GM19035 (cell line): Measurements from ENCODE around the gene MARCHF11.

Source experiments
- ATAC-seq: cut with Tn5 transposase; IDR thresholded peaks from one replicate; pipeline ENCODE4 v1.9.1; 2021; ENCODE audit not compliant: unreplicated experiment

MARCHF11 gene

DNA sequence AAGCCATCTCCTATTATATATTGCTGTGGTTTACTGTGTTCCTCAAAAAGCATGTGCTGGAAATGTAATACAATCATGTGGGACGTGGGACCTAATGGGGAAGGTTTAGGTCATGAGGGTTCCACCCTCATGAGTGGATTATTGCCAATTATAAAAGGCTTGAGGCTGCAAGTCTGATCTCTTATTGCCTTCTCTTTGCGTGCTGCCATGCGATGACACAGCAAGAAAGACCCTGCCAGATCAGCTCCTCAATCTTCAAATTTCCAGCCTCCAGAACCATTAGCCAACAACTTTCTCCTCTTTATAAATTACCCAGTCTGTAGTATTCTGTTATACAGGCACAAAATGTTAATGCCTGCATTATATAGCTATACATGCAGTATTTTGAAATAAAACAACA, 45.4 kb downstream of the MARCHF11 start:
- ATAC-seq = no peak

DNA sequence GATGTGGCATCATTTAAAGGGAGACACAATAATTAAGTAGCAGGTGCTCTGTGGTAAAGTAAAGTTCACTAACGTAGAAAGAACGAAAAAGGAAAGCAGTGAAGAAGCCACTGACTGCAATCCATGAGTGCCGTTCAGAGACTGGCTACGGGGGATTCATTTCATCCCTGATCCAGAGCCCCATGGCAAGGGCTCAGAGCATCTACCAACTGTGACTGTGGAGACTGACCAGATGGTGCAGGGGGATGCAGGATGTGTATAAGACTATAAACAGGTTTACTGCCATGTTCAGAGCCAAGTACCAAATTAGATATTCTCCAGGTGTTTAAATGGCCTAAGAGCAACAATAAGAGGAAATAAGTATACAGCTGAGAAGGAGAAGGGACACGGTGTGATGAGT, 47.7 kb downstream of the MARCHF11 start:
- no peak for ATAC-seq

DNA sequence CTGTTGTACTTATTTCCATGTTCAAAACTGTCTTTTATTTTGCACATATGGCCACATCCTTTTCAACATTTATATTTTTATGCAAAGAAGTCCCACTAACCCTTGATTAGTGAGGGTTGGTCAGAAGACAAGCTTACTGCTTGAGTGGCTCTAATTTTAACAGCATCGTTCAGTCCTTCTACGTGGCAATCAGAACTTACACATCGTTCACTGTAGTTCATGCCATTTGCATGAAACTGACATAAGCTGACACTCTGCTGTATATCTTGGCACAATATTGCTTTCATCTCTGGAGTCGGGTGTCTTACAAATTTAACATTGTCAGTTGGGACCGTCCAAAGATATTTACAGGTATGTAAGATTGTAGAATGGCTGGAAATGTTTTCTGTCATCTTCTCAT, 50.6 kb downstream of the MARCHF11 start:
- no peak for ATAC-seq

DNA sequence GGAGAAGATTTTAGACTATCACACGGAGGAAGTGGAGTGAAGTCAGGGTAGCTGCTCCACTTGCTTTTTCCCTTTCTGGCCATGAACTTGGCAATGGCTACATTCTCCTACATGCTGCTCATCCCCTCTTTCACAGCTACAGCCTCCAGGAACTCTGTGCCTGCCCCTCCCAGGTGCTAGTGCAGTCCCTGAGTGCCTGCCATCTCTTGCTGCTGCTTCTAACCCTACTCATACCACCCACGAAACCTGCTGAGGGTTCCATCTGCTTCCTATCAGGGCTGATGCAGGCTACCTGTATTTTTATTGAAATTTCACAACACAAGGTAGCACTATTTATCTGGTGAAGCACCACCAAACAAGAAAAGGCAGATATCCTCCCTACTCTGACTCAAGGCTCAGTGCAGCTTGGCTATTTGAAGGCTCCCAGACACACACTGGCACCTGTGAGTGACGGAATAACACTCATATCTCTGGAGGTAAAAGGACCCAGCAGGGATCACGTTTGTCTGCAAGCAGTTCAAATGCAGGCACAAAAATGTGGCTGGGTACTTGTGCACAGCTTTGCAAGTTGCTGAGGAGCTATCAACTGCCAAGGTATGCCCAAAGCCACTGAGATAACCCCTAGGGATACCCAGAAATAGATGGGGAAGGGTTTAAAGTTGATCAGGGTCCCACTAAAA, 51.6 kb downstream of the MARCHF11 start:
- no peak for ATAC-seq

DNA sequence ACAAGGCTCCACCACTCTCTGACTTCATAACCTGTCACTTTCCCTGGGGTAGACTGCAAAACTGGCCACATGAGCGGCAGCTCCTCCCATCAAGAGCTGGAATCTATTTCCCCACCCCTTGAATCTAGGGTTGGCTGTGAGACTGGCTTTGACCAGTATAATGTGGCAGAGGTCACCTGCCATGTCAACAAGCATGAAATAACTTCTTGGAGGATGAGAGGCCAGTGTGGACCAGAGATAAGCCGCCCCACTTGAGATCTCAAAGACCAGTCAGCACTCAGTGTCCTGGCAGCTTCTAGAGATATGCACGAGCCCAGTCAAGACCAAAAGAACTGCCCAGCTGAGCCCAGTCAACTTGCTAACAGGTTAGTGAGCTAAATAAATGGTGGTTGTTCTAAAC, 59.0 kb downstream of the MARCHF11 start:
- no peak for ATAC-seq

DNA sequence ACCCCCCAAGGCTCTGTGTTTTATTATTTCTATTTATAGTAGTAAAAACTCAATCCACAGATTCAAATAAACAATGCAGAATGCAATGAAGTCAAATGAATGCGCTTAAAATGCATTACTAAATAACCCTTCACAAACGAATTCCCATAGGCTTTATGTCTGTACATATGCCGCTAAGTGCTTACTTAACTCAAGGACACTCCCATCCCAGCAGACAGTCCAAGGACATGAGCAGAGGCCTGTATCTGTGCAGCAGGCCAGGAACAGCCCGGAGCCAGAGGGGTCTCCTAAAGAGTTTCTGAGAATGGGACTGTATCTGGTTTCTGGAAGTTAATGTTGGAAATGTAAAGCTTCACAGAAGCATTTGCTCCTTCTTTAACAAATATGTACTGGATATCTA, 59.8 kb downstream of the MARCHF11 start:
- ATAC-seq = no peak

DNA sequence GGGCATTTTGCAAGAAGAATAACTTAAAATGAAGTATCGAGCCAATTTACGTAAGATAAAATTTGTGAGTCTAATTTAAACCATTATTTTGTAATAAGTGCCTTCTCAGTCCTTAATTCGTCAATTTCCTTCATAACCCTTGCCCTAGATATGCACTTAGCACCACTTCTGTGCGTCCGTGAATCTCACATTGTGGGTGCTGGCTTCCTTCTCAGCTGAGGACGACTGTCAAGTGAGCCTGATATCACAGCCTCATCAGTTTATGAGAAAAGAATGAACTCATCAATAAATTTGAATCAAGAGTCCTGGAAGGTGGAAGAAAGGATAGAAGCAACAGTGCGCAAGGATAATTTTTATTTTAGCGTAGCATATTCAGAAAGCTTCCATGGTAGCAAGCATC, 64.5 kb downstream of the MARCHF11 start:
- no peak for ATAC-seq

DNA sequence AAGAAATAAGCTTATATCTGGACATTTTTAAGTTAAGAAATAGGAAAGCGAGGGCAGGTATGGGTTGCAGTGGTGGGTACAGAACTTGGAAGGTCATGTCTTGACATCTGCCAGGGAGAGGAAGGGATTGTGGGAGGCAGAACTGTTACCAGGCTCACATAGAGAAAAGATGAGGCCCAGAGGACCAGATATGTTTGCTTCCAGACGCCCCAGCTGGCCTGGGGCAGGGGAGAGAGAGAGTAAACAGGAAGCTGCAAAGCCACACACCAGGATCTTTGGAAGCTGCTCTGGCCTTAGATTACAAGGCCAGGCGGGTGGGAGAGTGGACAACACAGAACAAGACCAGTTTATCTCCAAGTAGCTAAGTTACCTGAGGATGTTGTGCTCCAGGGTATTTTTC, 71.2 kb downstream of the MARCHF11 start:
- ATAC-seq = no peak

DNA sequence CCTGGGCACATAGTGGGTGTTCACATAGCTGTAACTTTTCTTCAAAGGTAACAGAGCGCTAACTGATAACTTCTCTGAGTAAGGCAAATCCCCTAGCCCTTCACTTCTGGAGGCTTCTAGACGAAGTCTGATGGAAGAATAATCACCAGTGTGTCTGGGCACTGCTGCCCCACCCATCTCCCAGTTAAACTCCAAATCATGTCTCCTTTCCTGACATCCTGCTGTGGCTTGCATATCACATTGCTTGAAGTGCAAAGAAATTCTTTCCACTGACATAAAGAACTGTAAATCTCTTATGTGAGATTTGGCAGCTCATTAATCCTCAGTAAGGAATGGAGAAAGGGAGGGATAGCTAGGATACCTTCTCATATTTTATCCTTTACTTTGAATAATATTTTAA, 74.6 kb downstream of the MARCHF11 start:
- no peak for ATAC-seq

DNA sequence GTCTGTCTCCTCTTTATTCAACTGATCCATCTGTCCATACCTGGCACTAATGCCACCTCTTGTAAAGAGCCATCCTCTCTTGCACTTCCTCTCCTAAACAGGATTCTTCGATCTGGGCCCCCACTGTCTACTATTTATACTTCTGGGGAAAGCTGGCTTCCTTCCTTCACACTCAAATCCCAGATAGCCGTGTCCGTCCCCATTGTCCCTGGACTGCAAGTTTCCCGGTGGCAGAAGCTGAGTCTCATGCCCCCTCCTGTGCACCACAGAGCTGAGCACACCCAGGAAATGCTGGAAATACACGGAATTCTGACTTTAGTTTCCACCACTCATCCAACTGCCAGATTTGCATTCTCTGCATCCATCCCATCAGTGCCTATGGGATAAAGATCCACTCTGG, 84.0 kb downstream of the MARCHF11 start:
- no peak for ATAC-seq

DNA sequence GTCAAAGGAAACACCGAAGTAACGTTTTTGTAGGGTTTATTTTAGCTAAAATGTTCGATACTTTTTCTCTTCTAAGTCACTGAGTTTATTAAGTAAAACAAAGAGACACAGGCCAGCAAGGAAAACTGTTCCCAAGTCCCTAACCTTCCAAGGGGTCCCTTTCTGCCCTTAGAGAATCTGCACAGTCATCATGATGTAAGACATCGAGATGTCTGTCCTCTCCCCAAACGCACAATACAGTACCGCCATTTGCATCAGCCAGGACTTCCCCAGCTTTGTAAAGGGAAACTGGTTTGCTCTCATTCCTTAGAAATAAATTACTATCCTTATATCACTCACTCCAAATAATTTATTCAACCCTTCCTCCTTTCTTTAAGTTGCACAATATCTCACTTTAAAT, 89.3 kb downstream of the MARCHF11 start:
- no peak for ATAC-seq

DNA sequence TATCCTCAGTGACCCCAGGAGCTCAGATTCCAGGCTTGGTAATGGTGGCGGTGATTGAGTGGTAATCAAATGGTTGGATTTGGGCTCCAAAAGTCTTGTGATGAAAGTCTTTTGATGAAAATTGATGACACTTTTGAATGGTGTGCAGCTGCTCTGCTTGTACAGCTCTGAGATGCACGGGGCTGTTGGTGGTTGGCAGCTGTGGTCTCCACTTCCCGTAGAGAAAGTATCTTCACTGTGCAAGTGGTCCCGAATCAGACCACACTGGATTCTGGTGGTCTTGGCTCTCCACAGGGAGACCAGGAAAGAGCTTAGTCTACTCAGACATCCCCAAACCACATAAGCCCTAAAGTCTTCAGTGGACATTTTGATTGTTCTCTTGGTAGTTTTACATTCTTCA, 96.6 kb downstream of the MARCHF11 start:
- no peak for ATAC-seq

DNA sequence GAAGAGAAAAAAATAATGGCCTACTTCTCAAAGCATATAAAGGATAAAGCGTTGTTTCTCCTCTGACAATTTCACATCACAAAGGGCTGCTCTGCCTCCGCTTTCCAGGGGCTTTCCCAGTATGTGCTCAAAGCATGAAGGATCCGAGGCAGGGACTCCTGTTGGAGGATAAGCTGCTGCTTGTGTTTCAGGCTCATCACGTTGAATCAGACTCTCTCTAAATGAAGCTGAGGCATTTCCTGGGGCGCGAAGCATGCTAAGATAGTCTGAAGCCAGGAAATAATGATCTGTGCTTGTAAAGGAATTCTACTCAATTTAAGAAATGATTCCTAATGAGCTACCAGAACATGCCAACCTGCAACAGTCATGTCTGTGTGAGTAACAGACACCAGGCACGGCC, 97.5 kb downstream of the MARCHF11 start:
- ATAC-seq = no peak

DNA sequence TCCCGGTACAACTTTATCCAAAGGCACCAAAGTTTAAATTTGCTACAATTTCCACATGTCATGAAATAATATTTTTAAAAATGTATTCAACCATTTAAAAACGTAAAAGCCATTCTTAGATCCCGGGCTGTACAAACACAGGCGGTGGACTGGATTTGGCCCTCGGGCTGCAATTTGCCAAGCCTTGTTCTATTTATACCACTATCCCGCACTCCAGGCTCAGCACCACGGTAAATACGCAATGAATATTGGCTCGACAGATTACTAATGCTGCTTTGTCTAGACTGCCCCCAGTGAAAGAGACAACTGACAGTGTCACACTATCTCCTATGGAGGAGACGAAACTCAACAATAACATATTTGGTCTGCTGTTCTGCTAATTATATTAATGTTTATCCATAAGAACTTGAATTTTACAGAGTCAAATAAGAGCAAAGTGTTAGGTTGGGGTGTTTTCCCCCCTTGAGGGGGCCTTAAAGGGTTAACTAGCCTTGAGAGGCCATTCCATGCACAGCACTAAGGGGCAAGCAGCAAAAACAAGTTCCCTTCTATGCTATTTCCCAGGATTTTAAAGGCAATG, 98.1 kb downstream of the MARCHF11 start:
- ATAC-seq = no peak

DNA sequence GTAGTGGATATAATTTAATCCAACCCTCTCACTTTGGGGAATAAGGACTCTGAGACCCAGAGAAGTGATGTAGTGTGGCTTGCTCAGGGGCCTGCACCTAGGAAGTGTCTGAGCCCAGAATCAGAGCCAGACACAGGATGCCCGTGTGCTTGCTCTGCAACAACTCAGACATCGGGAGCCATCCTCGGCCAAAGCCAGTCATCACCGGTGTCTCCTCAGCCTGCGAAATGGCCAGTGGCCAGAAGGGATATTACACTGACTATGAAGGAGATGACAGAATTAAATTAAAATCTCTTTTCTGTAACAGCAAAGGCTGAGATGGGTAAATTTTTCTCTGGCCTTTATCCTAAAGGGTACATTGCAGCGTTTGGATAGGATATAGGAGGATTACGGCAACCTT, 102.9 kb downstream of the MARCHF11 start:
- no peak for ATAC-seq

DNA sequence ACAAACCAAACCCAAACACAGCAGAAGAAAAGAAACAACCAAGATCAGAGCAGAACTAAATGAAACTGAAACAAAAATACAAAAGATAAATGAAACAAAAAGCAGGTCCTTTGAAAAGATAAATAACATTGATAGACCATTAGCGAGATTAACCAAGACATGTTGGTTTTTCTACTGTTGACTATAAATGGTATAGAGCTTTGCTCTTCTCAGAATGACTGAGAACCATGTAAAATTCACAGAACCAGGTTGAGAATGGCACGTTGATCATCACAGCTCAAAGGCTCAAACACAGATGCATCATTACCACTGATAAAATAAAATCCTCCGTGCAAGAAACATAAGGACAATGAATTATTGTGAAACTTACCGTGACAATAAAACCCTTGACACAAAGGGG, 105.2 kb downstream of the MARCHF11 start:
- no peak for ATAC-seq

DNA sequence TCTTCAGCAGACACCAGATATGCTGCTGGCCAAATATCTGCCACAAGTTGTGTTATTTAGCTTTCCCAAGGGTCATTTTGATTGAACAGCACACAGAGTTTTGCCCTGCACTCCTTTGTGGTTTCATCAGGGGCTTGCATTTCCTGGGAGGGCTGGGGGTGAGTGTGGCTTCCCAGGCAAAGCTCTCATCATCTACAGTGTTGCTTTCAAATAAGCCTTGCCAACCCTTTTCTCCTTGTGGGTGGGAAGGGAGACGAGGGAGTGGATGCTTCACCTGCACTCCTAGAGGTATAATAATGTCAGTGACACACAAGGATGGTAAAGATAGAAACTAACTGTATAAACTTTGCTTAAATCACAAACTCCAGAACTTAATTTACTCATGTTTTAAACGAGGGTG, 107.0 kb downstream of the MARCHF11 start:
- no peak for ATAC-seq

DNA sequence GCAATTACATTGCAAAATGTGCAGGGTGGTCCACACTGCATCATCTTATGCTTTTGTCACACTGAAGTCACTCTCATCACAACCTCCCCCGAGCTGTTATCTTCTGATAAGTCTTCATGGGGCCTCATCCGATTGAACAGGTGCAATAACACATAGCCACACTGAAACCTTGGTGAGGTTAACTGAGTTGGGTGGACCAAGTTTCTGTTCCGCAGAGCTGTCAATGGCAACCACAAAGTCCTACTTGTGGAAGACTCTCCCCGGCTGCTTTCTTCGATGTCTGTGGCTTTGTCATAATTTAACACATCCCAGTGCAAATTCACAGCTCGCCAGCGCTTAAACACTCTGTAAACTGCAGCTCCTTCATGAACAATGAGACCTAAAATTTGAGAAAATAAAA, 112.2 kb downstream of the MARCHF11 start:
- ATAC-seq = no peak

DNA sequence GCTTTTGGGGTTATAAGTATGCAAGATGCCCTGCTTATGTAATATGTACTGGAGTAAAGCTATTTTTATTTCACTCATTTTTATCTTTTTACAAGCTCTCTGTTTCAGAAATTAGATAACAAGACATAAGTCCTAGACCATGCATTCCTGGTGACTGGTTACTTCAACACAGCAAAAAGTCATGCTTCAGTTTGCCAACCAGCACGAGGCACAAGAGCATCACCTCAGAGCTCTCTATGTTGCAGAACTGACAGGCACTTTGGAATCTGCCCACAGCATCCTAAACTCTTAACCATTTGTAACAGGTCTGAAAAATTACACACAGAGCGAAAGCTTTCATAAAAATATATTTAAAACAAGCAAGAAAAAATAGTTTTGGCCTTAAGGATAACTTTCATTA, 112.8 kb downstream of the MARCHF11 start:
- no peak for ATAC-seq

DNA sequence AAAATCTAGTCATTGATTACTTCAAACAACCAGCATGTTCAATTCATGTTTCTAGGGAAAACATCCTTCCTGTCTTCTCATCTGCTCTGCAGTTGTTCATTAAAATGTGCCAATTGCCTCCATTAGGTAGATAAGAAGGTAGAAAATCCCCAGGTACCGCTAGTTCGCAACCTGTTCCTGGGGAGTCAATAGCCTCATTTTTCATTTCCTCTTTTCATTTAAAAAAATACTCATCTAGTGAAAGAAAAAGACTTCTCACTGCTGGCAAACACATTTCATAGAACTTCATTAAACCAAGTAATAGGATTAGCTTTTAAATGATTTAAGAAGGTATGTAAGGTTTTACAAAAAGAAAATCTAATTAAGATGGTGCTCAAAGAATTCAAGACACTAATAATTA, 113.3 kb downstream of the MARCHF11 start:
- ATAC-seq = no peak

DNA sequence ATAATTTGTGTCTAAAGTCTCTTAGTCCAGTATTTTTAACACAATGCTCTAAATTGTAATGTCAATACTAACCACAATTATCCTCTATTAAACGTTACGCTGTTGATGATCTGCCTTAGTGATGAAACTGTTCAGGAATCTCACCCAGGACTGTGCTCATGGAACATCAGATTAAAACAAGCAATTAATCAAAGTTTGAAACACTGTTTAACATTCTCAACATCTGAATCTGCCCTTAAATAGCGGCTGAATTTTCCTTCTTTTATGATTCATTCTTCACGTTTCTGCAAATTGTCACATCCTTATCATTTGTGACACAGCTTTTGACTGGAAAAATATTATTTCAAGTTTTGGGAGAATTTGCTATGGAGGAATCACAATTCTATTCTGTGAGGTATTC, 113.8 kb downstream of the MARCHF11 start:
- ATAC-seq = no peak

DNA sequence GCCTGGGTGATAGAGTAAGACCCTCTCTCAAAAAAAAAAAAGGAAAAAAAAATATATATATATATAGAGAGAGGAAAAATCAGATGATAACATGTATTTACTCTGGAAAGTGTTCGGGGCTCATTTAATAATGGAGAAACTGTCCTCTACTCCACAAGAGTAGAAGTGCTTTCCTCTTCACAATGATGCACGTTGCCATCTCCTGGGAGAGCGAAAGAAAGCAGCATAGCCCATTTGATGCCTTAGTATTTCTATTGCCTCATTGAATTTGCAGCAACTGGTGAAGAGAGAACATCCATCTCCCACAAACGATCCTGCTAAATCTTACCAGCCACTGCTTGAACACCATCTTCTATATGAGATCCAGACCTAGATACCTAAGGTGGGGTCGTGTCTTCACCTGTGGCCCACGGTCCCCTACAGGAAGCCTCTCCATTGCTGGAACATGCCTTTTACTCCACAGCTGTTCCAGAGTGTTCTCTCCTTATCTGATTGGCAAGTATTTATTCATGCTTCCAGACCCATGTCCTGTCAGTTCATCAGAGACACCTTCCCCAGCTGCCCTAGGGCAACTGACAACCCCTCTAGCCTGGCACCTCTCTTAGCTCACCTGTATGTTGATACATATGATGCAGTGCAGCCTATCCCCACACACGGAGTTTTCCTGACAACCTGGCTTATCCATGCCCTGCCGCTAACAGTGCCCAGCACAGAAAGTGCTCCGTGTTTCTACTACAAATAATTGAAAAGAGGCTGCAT, 115.3 kb downstream of the MARCHF11 start:
- ATAC-seq = no peak

DNA sequence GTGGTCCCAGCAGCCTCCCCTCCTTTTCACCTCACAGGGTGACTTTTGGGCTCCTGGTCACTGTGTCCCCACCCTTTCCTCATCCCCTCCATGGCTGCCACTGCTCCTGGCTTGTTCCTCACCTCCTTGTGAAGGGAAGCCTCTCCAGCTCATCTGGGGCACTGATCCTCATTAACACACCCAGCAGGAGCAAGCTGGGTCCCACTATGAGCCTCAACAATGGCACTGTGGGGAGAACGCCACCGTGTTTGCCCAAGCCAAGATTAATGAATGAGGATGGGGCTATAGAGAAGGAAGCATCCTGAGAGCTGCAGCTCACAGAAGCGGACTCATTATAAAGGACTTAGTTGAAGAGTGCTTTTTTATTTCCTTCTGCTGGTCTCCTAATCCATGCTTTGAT, 118.4 kb downstream of the MARCHF11 start:
- ATAC-seq = no peak
